ENCODE results near the gene ANXA4. TPM values are rescaled to one million over a fixed set of nuclear protein-coding genes. Genes with fewer than 3 reads are reported as not detected.
A peak's percentile ranks its signal among the peaks of the same experiment; 100 is the strongest.

The ANXA4 gene
- total RNA-seq, 4 donors from 2014 or later: 61.8 to 79.4 (median 73.9) TPM

GRCh38 chr2:69811591-69811990 is 69.7 kb downstream of the ANXA4 start:
- peaks cover 0 to 88% (median 6%) of the 10 kb centered on the region in 3 donors for H3K36me3 ChIP-seq
- DNase-seq (ENCODE audit: low spot score in 2 of 2): peak in 1 of 2 donors; percentile 2

GRCh38 chr2:69815717-69816116 is 73.8 kb downstream of the ANXA4 start:
- peaks cover 0 to 13% (median 0%) of the 10 kb centered on the region in 4 donors for H3K4me1 ChIP-seq
- no peaks in the 10 kb centered on the region for H3K9me3 ChIP-seq
- DNase-seq (ENCODE audit: low spot score in 2 of 2): no peak
- TF ChIP-seq, protein P1, sequence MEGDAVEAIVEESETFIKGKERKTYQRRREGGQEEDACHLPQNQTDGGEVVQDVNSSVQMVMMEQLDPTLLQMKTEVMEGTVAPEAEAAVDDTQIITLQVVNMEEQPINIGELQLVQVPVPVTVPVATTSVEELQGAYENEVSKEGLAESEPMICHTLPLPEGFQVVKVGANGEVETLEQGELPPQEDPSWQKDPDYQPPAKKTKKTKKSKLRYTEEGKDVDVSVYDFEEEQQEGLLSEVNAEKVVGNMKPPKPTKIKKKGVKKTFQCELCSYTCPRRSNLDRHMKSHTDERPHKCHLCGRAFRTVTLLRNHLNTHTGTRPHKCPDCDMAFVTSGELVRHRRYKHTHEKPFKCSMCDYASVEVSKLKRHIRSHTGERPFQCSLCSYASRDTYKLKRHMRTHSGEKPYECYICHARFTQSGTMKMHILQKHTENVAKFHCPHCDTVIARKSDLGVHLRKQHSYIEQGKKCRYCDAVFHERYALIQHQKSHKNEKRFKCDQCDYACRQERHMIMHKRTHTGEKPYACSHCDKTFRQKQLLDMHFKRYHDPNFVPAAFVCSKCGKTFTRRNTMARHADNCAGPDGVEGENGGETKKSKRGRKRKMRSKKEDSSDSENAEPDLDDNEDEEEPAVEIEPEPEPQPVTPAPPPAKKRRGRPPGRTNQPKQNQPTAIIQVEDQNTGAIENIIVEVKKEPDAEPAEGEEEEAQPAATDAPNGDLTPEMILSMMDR (IDR thresholded peaks at IDR 0.05): no peak
- no peak for TF ChIP-seq POLR2A (IDR thresholded peaks at IDR 0.05)
- no peak for TF ChIP-seq EP300 (IDR thresholded peaks at IDR 0.05)
- no peaks in the 10 kb centered on the region for H3K27me3 ChIP-seq
- H3K27ac ChIP-seq: no peak overlapping the region
- H3K36me3 ChIP-seq: peaks cover 0 to 61% (median 0%) of the 10 kb centered on the region in 3 donors
- 57 to 71% methylated on average over 1 of the region's 1 CpG for WGBS, 2 donors
- no peak overlapping the region for H3K4me3 ChIP-seq

More at GRCh38 chr2:69811591-69811990, 69.7 kb downstream of the ANXA4 start:
- Histone ChIP-seq H3K27me3 (no peaks in the 10 kb centered on the region), H3K27ac (peak overlapping the region in 1 of 4 donors; percentile 29), H3K4me3 (no peak overlapping the region), H3K9me3 (no peaks in the 10 kb centered on the region), H3K4me1 (no peaks in the 10 kb centered on the region)
- TF ChIP-seq, protein P1 (IDR thresholded peaks at IDR 0.05): no peak
- TF ChIP-seq EP300 (IDR thresholded peaks at IDR 0.05) (no peak), POLR2A (IDR thresholded peaks at IDR 0.05) (no peak)
- WGBS, 2 donors: 66 to 83% methylated on average over 3 of the region's 3 CpGs

- Histone ChIP-seq H3K9me3 (no peaks in the 10 kb centered on the region), H3K4me1 (peaks cover 0 to 13% (median 0%) of the 10 kb centered on the region in 4 donors), H3K27me3 (no peaks in the 10 kb centered on the region), H3K36me3 (peaks cover 0 to 61% (median 0%) of the 10 kb centered on the region in 3 donors), H3K4me3 (no peak overlapping the region), H3K27ac (peak overlapping the region in 2 of 4 donors; percentile 23 to 40)
- peak; percentile 72 to 90 for DNase-seq (ENCODE audit: low spot score in 2 of 2)
- 15 to 18% methylated on average over 3 of the region's 3 CpGs for WGBS, 2 donors
- peak in 1 of 2 donors; percentile 74 for TF ChIP-seq EP300 (IDR thresholded peaks at IDR 0.05)
- TF ChIP-seq, protein P1 (IDR thresholded peaks at IDR 0.05): peak; percentile 79 to 95 (median 94)
- no peak for TF ChIP-seq POLR2A (IDR thresholded peaks at IDR 0.05)
These were observed 75.1 kb downstream of the ANXA4 start for GRCh38 chr2:69816923-69817542.

- no peak for TF ChIP-seq POLR2A (IDR thresholded peaks at IDR 0.05)
- TF ChIP-seq, protein P1 (IDR thresholded peaks at IDR 0.05): no peak
- no peak for TF ChIP-seq EP300 (IDR thresholded peaks at IDR 0.05)
- WGBS, 2 donors: 62 to 79% methylated on average over 4 of the region's 4 CpGs
- H3K27me3 ChIP-seq: no peaks in the 10 kb centered on the region
- peaks cover 0 to 13% (median 0%) of the 10 kb centered on the region in 4 donors for H3K4me1 ChIP-seq
- peaks cover 0 to 57% (median 0%) of the 10 kb centered on the region in 3 donors for H3K36me3 ChIP-seq
- H3K9me3 ChIP-seq: no peaks in the 10 kb centered on the region
- no peak overlapping the region for H3K4me3 ChIP-seq
- H3K27ac ChIP-seq: peak overlapping the region in 2 of 4 donors; percentile 4 to 23
- DNase-seq (ENCODE audit: low spot score in 2 of 2): no peak
These were observed 76.0 kb downstream of the ANXA4 start for GRCh38 chr2:69817729-69818501.

All from tibial nerve (tissue), 4 donors.